Measurements from ENCODE around the gene APOBR. TPM values are rescaled to one million over a fixed set of nuclear protein-coding genes. Genes with fewer than 3 reads are reported as not detected.

Gene APOBR
- total and polyA plus RNA-seq, 4 donors = 0.28 to 1.5 (median 1.3) TPM

DNA sequence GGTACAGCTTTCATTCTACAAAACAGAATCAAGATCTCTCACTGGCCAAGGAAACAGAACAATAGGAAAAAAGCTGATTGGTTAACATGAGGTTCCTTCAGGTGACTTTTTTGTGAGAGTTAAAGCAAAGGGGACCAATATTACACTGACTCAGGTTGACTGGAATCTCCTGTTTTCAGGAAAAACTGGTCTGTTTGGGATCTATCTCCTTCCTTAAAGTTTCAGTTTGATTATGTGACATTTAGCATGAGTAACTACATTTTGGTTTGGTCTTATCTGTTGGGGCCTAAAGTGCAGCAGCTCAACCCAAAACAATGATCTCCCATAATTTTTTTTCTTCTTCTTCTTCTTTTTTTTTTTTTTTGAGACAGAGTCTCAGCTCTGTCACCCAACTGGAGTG is 34.7 kb downstream of the APOBR start:
- H3K9ac ChIP-seq (ENCODE audit: low read depth in 1 of 2, low read length in 2 of 2) = no peak overlapping the region
- no peak for DNase-seq (ENCODE audit: low spot score)
- H3K27ac ChIP-seq (ENCODE audit: low read depth in 1 of 2, low read length in 2 of 2) = peak overlapping the region; percentile 87 to 95
- no peak overlapping the region for H3K4me3 ChIP-seq (ENCODE audit: low read depth in 1 of 3, low read length in 3 of 3)
- TF ChIP-seq EGR1 (IDR thresholded peaks at IDR 0.05; ENCODE audit: low read depth in 2 of 2) = no peak
- no peak for TF ChIP-seq TAF1 (conservative IDR thresholded peaks at IDR 0.05)
- TF ChIP-seq, protein P1, sequence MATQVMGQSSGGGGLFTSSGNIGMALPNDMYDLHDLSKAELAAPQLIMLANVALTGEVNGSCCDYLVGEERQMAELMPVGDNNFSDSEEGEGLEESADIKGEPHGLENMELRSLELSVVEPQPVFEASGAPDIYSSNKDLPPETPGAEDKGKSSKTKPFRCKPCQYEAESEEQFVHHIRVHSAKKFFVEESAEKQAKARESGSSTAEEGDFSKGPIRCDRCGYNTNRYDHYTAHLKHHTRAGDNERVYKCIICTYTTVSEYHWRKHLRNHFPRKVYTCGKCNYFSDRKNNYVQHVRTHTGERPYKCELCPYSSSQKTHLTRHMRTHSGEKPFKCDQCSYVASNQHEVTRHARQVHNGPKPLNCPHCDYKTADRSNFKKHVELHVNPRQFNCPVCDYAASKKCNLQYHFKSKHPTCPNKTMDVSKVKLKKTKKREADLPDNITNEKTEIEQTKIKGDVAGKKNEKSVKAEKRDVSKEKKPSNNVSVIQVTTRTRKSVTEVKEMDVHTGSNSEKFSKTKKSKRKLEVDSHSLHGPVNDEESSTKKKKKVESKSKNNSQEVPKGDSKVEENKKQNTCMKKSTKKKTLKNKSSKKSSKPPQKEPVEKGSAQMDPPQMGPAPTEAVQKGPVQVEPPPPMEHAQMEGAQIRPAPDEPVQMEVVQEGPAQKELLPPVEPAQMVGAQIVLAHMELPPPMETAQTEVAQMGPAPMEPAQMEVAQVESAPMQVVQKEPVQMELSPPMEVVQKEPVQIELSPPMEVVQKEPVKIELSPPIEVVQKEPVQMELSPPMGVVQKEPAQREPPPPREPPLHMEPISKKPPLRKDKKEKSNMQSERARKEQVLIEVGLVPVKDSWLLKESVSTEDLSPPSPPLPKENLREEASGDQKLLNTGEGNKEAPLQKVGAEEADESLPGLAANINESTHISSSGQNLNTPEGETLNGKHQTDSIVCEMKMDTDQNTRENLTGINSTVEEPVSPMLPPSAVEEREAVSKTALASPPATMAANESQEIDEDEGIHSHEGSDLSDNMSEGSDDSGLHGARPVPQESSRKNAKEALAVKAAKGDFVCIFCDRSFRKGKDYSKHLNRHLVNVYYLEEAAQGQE (IDR thresholded peaks at IDR 0.05) = no peak
- TF ChIP-seq FOXA2 (IDR thresholded peaks at IDR 0.05) = no peak
- TF ChIP-seq JUND (IDR thresholded peaks at IDR 0.05) = no peak
- TF ChIP-seq, protein P2, sequence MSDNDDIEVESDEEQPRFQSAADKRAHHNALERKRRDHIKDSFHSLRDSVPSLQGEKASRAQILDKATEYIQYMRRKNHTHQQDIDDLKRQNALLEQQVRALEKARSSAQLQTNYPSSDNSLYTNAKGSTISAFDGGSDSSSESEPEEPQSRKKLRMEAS (IDR thresholded peaks at IDR 0.05) = no peak
- TF ChIP-seq, protein P3, sequence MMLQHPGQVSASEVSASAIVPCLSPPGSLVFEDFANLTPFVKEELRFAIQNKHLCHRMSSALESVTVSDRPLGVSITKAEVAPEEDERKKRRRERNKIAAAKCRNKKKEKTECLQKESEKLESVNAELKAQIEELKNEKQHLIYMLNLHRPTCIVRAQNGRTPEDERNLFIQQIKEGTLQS (IDR thresholded peaks at IDR 0.05) = no peak
- peaks cover 12 to 51% (median 33%) of the 10 kb centered on the region in 4 donors for H3K4me1 ChIP-seq (ENCODE audit: control insufficient read depth in 4 of 4, insufficient read depth in 4 of 4, low read length in 3 of 4)
- H3K27me3 ChIP-seq (ENCODE audit: control insufficient read depth in 4 of 4, insufficient read depth in 4 of 4, low read length in 3 of 4) = no peaks in the 10 kb centered on the region
- H3K9me3 ChIP-seq (ENCODE audit: control insufficient read depth in 4 of 4, low read length in 3 of 4) = no peaks in the 10 kb centered on the region
- no peaks in the 10 kb centered on the region for H3K36me3 ChIP-seq (ENCODE audit: control insufficient read depth in 4 of 4, insufficient read depth in 3 of 4, low read depth in 1 of 4, low read length in 3 of 4)

DNA sequence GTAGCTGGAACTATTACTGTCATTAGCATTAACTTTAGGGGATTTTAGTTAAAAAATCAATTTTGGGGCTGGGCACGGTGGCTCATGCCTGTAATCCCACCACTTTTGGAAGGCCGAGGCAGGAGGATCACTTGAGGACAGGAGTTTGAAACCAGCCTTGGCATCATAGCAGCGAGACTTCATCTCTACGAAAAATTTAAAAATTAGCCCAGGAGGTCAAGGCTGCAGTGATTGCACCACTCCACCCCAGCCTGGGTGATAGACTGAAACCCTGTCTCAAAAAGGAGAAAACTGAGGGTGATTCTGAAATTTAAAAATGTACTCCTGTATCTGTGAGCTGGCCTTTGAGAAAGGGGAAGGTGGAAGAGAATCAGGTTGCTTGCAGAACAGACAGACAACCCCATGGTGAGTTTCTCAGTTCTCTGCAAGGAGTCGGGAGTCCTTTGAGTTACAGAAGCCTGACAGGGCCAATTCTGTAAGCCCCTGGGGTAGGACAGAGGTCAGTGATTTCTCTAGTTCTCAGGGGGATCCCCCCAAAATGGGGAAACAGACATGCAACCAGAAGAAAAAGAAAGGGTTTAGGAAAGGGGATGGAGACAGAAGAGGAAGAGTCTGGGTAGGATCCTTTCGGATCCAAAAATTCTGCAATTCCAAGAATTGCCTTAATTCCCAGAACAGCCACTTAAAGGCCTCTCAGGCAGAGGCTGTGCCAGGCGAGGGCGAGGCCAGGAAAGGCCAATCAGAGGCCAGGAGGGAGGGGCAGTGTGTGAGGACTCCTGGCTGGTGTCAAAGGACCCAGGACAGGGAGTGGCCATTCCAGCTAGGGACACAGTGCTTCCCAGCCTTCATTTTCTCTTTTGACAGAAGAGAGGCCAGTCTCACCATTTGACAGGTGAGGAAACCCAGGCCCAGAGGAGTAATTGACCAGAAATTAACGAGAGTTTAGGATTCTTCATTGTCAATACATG is 37.6 kb downstream of the APOBR start:
- H3K4me1 ChIP-seq (ENCODE audit: control insufficient read depth in 4 of 4, insufficient read depth in 4 of 4, low read length in 3 of 4) = peaks cover 13 to 56% (median 39%) of the 10 kb centered on the region in 4 donors
- WGBS = 31% methylated on average over 9 of the region's 9 CpGs
- TF ChIP-seq YY1 (IDR thresholded peaks at IDR 0.05) = peak; percentile 90
- TF ChIP-seq GABPA (IDR thresholded peaks at IDR 0.05 in 1 of 2, conservative IDR thresholded peaks at IDR 0.05 in 1 of 2) = no peak
- TF ChIP-seq FOXA1 (IDR thresholded peaks at IDR 0.05) = no peak
- TF ChIP-seq, protein P1 (IDR thresholded peaks at IDR 0.05) = peak; percentile 60
- TF ChIP-seq FOXA2 (IDR thresholded peaks at IDR 0.05) = no peak
- TF ChIP-seq RXRA (IDR thresholded peaks at IDR 0.05) = peak; percentile 80 to 83
- TF ChIP-seq, protein P4, sequence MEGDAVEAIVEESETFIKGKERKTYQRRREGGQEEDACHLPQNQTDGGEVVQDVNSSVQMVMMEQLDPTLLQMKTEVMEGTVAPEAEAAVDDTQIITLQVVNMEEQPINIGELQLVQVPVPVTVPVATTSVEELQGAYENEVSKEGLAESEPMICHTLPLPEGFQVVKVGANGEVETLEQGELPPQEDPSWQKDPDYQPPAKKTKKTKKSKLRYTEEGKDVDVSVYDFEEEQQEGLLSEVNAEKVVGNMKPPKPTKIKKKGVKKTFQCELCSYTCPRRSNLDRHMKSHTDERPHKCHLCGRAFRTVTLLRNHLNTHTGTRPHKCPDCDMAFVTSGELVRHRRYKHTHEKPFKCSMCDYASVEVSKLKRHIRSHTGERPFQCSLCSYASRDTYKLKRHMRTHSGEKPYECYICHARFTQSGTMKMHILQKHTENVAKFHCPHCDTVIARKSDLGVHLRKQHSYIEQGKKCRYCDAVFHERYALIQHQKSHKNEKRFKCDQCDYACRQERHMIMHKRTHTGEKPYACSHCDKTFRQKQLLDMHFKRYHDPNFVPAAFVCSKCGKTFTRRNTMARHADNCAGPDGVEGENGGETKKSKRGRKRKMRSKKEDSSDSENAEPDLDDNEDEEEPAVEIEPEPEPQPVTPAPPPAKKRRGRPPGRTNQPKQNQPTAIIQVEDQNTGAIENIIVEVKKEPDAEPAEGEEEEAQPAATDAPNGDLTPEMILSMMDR (IDR thresholded peaks at IDR 0.05; ENCODE audit: low read depth, low read length, missing input control) = no peak
- peak; percentile 63 for TF ChIP-seq HNF4A (conservative IDR thresholded peaks at IDR 0.05)
- TF ChIP-seq SP1 (IDR thresholded peaks at IDR 0.05) = peak; percentile 82
- TF ChIP-seq JUND (IDR thresholded peaks at IDR 0.05) = peak in 1 of 2 donors; percentile 20
- TF ChIP-seq, protein P5, sequence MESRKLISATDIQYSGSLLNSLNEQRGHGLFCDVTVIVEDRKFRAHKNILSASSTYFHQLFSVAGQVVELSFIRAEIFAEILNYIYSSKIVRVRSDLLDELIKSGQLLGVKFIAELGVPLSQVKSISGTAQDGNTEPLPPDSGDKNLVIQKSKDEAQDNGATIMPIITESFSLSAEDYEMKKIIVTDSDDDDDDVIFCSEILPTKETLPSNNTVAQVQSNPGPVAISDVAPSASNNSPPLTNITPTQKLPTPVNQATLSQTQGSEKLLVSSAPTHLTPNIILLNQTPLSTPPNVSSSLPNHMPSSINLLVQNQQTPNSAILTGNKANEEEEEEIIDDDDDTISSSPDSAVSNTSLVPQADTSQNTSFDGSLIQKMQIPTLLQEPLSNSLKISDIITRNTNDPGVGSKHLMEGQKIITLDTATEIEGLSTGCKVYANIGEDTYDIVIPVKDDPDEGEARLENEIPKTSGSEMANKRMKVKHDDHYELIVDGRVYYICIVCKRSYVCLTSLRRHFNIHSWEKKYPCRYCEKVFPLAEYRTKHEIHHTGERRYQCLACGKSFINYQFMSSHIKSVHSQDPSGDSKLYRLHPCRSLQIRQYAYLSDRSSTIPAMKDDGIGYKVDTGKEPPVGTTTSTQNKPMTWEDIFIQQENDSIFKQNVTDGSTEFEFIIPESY (IDR thresholded peaks at IDR 0.05) = peak; percentile 8
- TF ChIP-seq, protein P2 (IDR thresholded peaks at IDR 0.05) = no peak
- no peak for TF ChIP-seq HNF4G (IDR thresholded peaks at IDR 0.05)
- TF ChIP-seq, protein P3 (IDR thresholded peaks at IDR 0.05) = no peak
- peak; percentile 6 to 38 for TF ChIP-seq RAD21 (IDR thresholded peaks at IDR 0.05)
- TF ChIP-seq EGR1 (IDR thresholded peaks at IDR 0.05; ENCODE audit: low read depth in 2 of 2) = no peak
- peak; percentile 68 for TF ChIP-seq NR2F2 (IDR thresholded peaks at IDR 0.05)

More for the DNA sequence above, 37.6 kb downstream of the APOBR start:
- Histone ChIP-seq H3K9ac (ENCODE audit: low read depth in 1 of 2, low read length in 2 of 2) (peak overlapping the region in 1 of 2 donors; percentile 48), H3K9me3 (ENCODE audit: control insufficient read depth in 4 of 4, low read length in 3 of 4) (no peaks in the 10 kb centered on the region), H3K27me3 (ENCODE audit: control insufficient read depth in 4 of 4, insufficient read depth in 4 of 4, low read length in 3 of 4) (no peaks in the 10 kb centered on the region), H3K27ac (ENCODE audit: low read depth in 1 of 2, low read length in 2 of 2) (peak overlapping the region; percentile 58 to 80), H3K4me3 (ENCODE audit: low read depth in 1 of 3, low read length in 3 of 3) (no peak overlapping the region), H3K36me3 (ENCODE audit: control insufficient read depth in 4 of 4, insufficient read depth in 3 of 4, low read depth in 1 of 4, low read length in 3 of 4) (no peaks in the 10 kb centered on the region)
- DNase-seq (ENCODE audit: low spot score) = peak; percentile 60
